GM12891 (cell line): ENCODE measurements around the gene ADAMTSL4.

Experiments used
- POLR2A ChIP-seq: IDR thresholded peaks from 2 replicates; pipeline ENCODE4 v1.6.1; 2011; ENCODE audit warnings: low read depth, low read length, control low read depth
- POLR2AphosphoS5 ChIP-seq: IDR thresholded peaks from 2 replicates; pipeline ENCODE4 v1.6.1; 2011; ENCODE audit warnings: low read depth, low read length, control low read depth
- TAF1 ChIP-seq: IDR thresholded peaks from 2 replicates; pipeline ENCODE4 v1.6.1; 2011; ENCODE audit warnings: low read depth, low read length, control low read depth

DNA sequence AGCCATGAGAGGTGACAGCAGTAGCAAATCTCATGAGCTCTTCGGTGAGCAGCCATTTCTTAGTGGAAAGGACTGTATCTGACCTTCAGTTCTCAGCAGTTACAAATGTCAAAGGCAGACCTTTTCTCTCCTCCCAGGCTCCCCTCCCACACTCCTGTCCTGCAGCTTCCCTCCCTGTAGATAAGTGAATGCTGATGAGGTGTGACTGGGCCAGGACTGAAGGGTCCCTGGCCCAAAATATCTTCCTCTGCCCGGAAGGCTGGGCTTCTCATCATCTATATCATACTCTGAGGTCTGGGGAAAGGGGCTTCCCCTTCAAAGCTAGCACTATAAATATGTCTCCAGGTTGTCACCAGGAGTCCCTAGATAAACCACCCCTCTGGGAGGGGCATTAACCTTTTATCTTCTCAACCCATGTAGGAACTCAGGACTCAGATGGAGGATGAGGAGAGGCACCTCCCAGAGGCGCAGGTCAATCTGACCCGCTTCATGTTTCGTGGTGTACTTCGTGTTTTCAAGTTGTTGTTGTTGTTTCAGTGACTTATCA, 3.6 kb upstream of the ADAMTSL4 start:
- TF ChIP-seq POLR2A (no peak), POLR2AphosphoS5 (no peak), TAF1 (no peak)
